Breast epithelium (tissue), 4 donors: Measurements from ENCODE around the gene VPS52. TPM values are rescaled to one million over a fixed set of nuclear protein-coding genes. Genes with fewer than 3 reads are reported as not detected.
"Not testable (repeated sequence)": the region's sequence is repeated elsewhere in the genome, so short reads cannot be mapped to it uniquely, and the experiment has no call there.

Experiments
- DNase-seq, 2 donors: peaks; one replicate each; pipeline ENCODE4 v3.0.0-alpha.2; 2019; ENCODE audit warnings: low spot score in 2 of 2
- H3K27ac ChIP-seq, 2 donors: fragments of 200-600 bp; sonication (generic) in 1 of 2; one replicate each; pipeline ENCODE4 v1.5.1; 2016 to 2019; ENCODE audit warnings: mild to moderate bottlenecking in 1 of 2
- H3K27me3 ChIP-seq, 2 donors: fragments of 200-600 bp; sonication (generic) in 1 of 2; one replicate each; pipeline versions ENCODE4 v1.5.1 to v1.6.0; 2017 to 2019; ENCODE audit warnings: control low read depth in 1 of 2, mild to moderate bottlenecking in 1 of 2
- H3K36me3 ChIP-seq: fragments of 200-600 bp; one replicate; pipeline ENCODE4 v1.5.1; 2019
- H3K4me1 ChIP-seq, 2 donors: fragments of 200-600 bp; sonication (generic); one replicate each; pipeline ENCODE4 v1.5.1; 2016 to 2019; ENCODE audit warnings: control low read depth in 1 of 2
- H3K4me3 ChIP-seq, 3 donors: fragments of 200-600 bp; sonication (generic); 1 replicate in 2 of 3; 2 replicates in 1 of 3; pipeline ENCODE4 v1.5.1; 2016 to 2019; ENCODE audit warnings: mild to moderate bottlenecking in 3 of 3, moderate library complexity in 2 of 3
- H3K9me3 ChIP-seq, 2 donors: fragments of 200-600 bp; sonication (generic) in 1 of 2; one replicate each; pipeline ENCODE4 v1.5.1; 2016 to 2019; ENCODE audit warnings: control low read depth in 1 of 2
- CTCF ChIP-seq, 3 donors: fragments of 450-650 bp; IDR thresholded peaks; one replicate each; pipeline ENCODE4 v1.5.1; 2016 to 2017; ENCODE audit warnings: antibody characterized with exemption in 3 of 3, mild to moderate bottlenecking in 3 of 3, moderate library complexity in 3 of 3
- POLR2A ChIP-seq: fragments of 450-650 bp; IDR thresholded peaks from one replicate; pipeline ENCODE4 v1.6.1; 2016; ENCODE audit warnings: antibody characterized with exemption, mild to moderate bottlenecking, moderate library complexity
- POLR2AphosphoS5 ChIP-seq, 3 donors: sonication (generic); formaldehyde crosslinking; IDR thresholded peaks; one replicate each; pipeline ENCODE4 v1.6.1; 2017; ENCODE audit warnings: antibody characterized with exemption in 3 of 3
- intact Hi-C: fragments of 100-400 bp; cut with DNase I; formaldehyde crosslinking; loops from one replicate; pipeline ENCODE4 v1.15.1; 2023; ENCODE audit warnings: low total_unique reads
- total RNA-seq, 3 donors: library from RNA; depleted of rRNA; stranded (reverse); fragments of >200 nt; gene quantifications; one replicate each; pipeline ENCODE4 v1.1.0, GENCODE V29; 2016

VPS52 gene
- total RNA-seq, 3 donors from 2014 or later, result 29.4 to 55.6 (median 44.2) TPM

DNA sequence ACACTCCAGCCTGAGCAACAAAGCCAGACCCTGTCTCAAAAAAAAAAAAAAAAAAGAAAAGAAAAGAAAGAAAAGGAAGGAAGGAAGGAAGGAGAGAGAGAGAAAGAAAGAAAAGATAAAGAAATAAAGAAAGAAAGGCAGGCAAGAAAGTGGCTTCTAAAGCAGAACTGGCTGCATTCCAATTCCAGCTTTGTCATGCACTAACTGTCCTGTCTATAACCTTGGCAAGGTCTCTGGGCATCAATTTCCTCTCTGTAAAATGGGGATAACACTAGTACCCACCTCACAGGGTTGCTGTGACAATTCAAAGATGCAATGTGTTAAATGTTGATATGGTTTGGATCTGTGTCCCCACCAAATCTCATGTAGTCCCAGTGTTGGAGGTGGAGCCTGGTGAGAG, 35.3 kb downstream of the VPS52 start:
- intact Hi-C loops, result no loop called here
- no peak for DNase-seq
- no peak overlapping the region for H3K27ac ChIP-seq
- no peaks in the 10 kb centered on the region for H3K4me1 ChIP-seq
- TF ChIP-seq POLR2A, result no peak
- no peak for TF ChIP-seq POLR2AphosphoS5 (IDR thresholded peaks at IDR 0.05)
- no peak for TF ChIP-seq CTCF (IDR thresholded peaks at IDR 0.05)
- H3K4me3 ChIP-seq, result no peak overlapping the region
- H3K9me3 ChIP-seq, result no peaks in the 10 kb centered on the region
- H3K27me3 ChIP-seq, result peaks cover 0 to 3% of the 10 kb centered on the region in 2 donors
- H3K36me3 ChIP-seq, result no peaks in the 10 kb centered on the region

- Histone ChIP-seq H3K36me3 (no peaks in the 10 kb centered on the region), H3K4me1 (no peaks in the 10 kb centered on the region), H3K27ac (no peak overlapping the region), H3K27me3 (peaks cover 0 to 3% of the 10 kb centered on the region in 2 donors), H3K9me3 (no peaks in the 10 kb centered on the region), H3K4me3 (no peak overlapping the region)
- intact Hi-C loops, result no loop called here
- no peak for TF ChIP-seq CTCF (IDR thresholded peaks at IDR 0.05)
- peak in 1 of 2 donors; percentile 2 for DNase-seq
These were observed 36.4 kb downstream of the VPS52 start for GRCh38 chr6:33235221-33235634.

GRCh38 chr6:33226503-33227120, 45.1 kb downstream of the VPS52 start:
- DNase-seq, H3K27ac ChIP-seq, H3K4me1 ChIP-seq, H3K4me3 ChIP-seq, H3K27me3 ChIP-seq, H3K36me3 ChIP-seq, intact Hi-C loops, H3K9me3 ChIP-seq: not testable (repeated sequence)

DNA sequence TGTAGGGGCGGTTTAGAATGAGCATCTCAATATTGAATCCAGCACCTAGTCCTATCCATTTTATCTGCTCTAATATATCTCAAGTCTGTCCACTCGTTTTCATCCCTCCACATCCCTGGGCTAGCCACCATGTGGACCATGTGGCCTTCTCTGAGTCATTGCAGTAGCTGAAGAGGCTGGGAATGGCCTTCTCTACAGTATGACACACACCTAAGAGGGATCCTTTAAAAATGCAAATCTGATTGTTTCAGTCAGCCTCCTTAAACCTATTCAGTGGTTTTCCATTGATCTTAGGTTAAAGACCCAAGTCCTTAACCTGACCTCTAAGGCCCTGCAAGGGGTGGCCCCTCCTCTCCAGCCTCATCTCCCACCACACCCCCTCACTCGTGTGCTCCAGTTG, 54.0 kb downstream of the VPS52 start:
- intact Hi-C loops, result no loop called here
- no peaks in the 10 kb centered on the region for H3K9me3 ChIP-seq
- H3K36me3 ChIP-seq, result no peaks in the 10 kb centered on the region
- H3K4me1 ChIP-seq, result no peaks in the 10 kb centered on the region
- TF ChIP-seq POLR2A (no peak), CTCF (IDR thresholded peaks at IDR 0.05) (no peak), POLR2AphosphoS5 (IDR thresholded peaks at IDR 0.05) (no peak)
- H3K27me3 ChIP-seq, result no peaks in the 10 kb centered on the region
- H3K4me3 ChIP-seq, result no peak overlapping the region
- no peak overlapping the region for H3K27ac ChIP-seq
- DNase-seq, result no peak

GRCh38 chr6:33217246-33217645, 54.4 kb downstream of the VPS52 start:
- TF ChIP-seq POLR2A (no peak), CTCF (IDR thresholded peaks at IDR 0.05) (no peak), POLR2AphosphoS5 (IDR thresholded peaks at IDR 0.05) (no peak)
- H3K9me3 ChIP-seq, result no peaks in the 10 kb centered on the region
- H3K4me1 ChIP-seq, result no peaks in the 10 kb centered on the region
- no peaks in the 10 kb centered on the region for H3K27me3 ChIP-seq
- H3K36me3 ChIP-seq, result no peaks in the 10 kb centered on the region
- H3K27ac ChIP-seq, result no peak overlapping the region
- intact Hi-C loops, result no loop called here
- no peak overlapping the region for H3K4me3 ChIP-seq
- DNase-seq, result no peak
